HG03457 (cell line): ENCODE results near the gene KCNMB2.
A peak's percentile ranks its signal among the peaks of the same experiment; 100 is the strongest.

ENCODE experiments used
- ATAC-seq: cut with Tn5 transposase; IDR thresholded peaks from one replicate; pipeline ENCODE4 v1.9.1; 2021; ENCODE audit warnings: moderate number of reproducible peaks; ENCODE audit not compliant: unreplicated experiment

Gene KCNMB2

GRCh38 chr3:178536211-178537079 is at the start of gene KCNMB2:
TSS of gene KCNMB2 (plus strand) at chr3:178536436.
- ATAC-seq, result no peak

GRCh38 chr3:178486903-178487302 is 49.3 kb upstream of the KCNMB2 start:
- ATAC-seq, result no peak

- no peak for ATAC-seq
These were observed 48.5 kb upstream of the KCNMB2 start for GRCh38 chr3:178487752-178488151.

GRCh38 chr3:178491751-178492150 is 44.5 kb upstream of the KCNMB2 start:
- no peak for ATAC-seq

GRCh38 chr3:178492491-178492890 is 43.7 kb upstream of the KCNMB2 start:
- ATAC-seq, result no peak

GRCh38 chr3:178494386-178494785 is 41.9 kb upstream of the KCNMB2 start:
- no peak for ATAC-seq

- ATAC-seq, result no peak
These were observed 39.3 kb upstream of the KCNMB2 start for GRCh38 chr3:178496911-178497310.

- no peak for ATAC-seq
These were observed 37.4 kb upstream of the KCNMB2 start for GRCh38 chr3:178498871-178499270.

- ATAC-seq, result no peak
These were observed 35.6 kb upstream of the KCNMB2 start for GRCh38 chr3:178500631-178501030.

- no peak for ATAC-seq
These were observed 32.1 kb upstream of the KCNMB2 start for GRCh38 chr3:178504128-178504527.

GRCh38 chr3:178505832-178506231 is 30.4 kb upstream of the KCNMB2 start:
- ATAC-seq, result no peak

- ATAC-seq, result no peak
These were observed 28.5 kb upstream of the KCNMB2 start for GRCh38 chr3:178507507-178508442.

GRCh38 chr3:178508443-178508825 is 27.8 kb upstream of the KCNMB2 start:
- ATAC-seq, result no peak

- ATAC-seq, result no peak
These were observed 25.7 kb upstream of the KCNMB2 start for GRCh38 chr3:178510496-178510895.

- no peak for ATAC-seq
These were observed 23.6 kb upstream of the KCNMB2 start for GRCh38 chr3:178512647-178513046.

GRCh38 chr3:178513546-178514380 is 22.5 kb upstream of the KCNMB2 start:
- ATAC-seq, result no peak

GRCh38 chr3:178514401-178514800 is 21.8 kb upstream of the KCNMB2 start:
- ATAC-seq, result no peak

GRCh38 chr3:178515076-178515744 is 21.0 kb upstream of the KCNMB2 start:
- ATAC-seq, result peak; percentile 35

- ATAC-seq, result no peak
These were observed 18.4 kb upstream of the KCNMB2 start for GRCh38 chr3:178517665-178518334.
